GM12878 (cell line): Measurements from ENCODE around the gene PTPRJ. TPM values are rescaled to one million over a fixed set of nuclear protein-coding genes. Genes with fewer than 3 reads are reported as not detected.

Experiments used
- ATAC-seq: fragments of 200-7000 bp; cut with Tn5 transposase; 3 replicates; pipeline ENCODE4 v1.9.1; 2020; ENCODE audit warnings: mild to moderate bottlenecking, moderate library complexity
- BruUV-seq: library from RNA; stranded (reverse); fragments of 400-500 nt; replicated peaks from 2 replicates; lab custom pipeline; 2021; lab: Mats Ljungman, UMichigan
- CTCF ChIA-PET: fragments of 300-600 bp; sonication (Branson Sonifier 250); formaldehyde crosslinking; extraction: SDS; loops from one replicate; lab custom pipeline; 2021; ENCODE audit warnings: inconsistent platforms; lab: Yijun Ruan, JAX
- POLR2A ChIA-PET: fragments of 350-600 bp; formaldehyde crosslinking; extraction: SDS; loops from one replicate; lab custom pipeline; 2021; ENCODE audit warnings: inconsistent platforms; lab: Charles Lee
- RAD21 ChIA-PET: fragments of 300-600 bp; sonication (Branson Sonifier 250); formaldehyde crosslinking; loops from one replicate; lab custom pipeline; 2023; ENCODE audit warnings: antibody characterized with exemption; ENCODE audit not compliant: unreplicated experiment; lab: Charles Lee
- SMC1A ChIA-PET: fragments of 300-600 bp; sonication (Branson Sonifier 250); formaldehyde crosslinking; loops from one replicate; lab custom pipeline; 2023; ENCODE audit not compliant: unreplicated experiment, uncharacterized antibody; lab: Charles Lee
- DNase-seq: peaks from one replicate; pipeline ENCODE4 v3.0.0-alpha.2; 2011; ENCODE audit warnings: low read depth, low spot score
- FAIRE-seq: peaks from 3 replicates; lab custom pipeline; 2011; peaks lifted over from hg19 to GRCh38; lab: Jason Lieb, UNC
- H2AFZ ChIP-seq: 2 replicates; pipeline ENCODE4 v1.6.0; 2011; ENCODE audit warnings: low read depth, low read length, control low read depth; ENCODE audit not compliant: control insufficient read depth
- H3K27ac ChIP-seq: 2 replicates; pipeline ENCODE4 v1.5.1; 2011; ENCODE audit warnings: control low read depth; ENCODE audit not compliant: control insufficient read depth, insufficient read depth
- H3K27me3 ChIP-seq, 2 experiments: replicated peaks in 1 of 2; 2 replicates each; pipeline versions ENCODE4 v1.6.0 to v1.6.1; 2011; ENCODE audit warnings: low read length in 1 of 2; ENCODE audit not compliant: control insufficient read depth in 2 of 2, insufficient read depth in 2 of 2
- H3K36me3 ChIP-seq, 2 experiments: 2 replicates each; pipeline ENCODE4 v1.5.1; 2011; ENCODE audit warnings: low read length in 1 of 2; ENCODE audit not compliant: control insufficient read depth in 2 of 2, insufficient read depth in 2 of 2
- H3K4me1 ChIP-seq: 2 replicates; pipeline ENCODE4 v1.6.1; 2011; ENCODE audit warnings: mild to moderate bottlenecking, low read length, moderate library complexity, mixed read lengths; ENCODE audit not compliant: control insufficient read depth, insufficient read depth
- H3K4me2 ChIP-seq: 2 replicates; pipeline ENCODE4 v1.6.0; 2011; ENCODE audit warnings: control low read depth; ENCODE audit not compliant: control insufficient read depth, insufficient read depth
- H3K4me3 ChIP-seq: fragments of 200-600 bp; sonication (generic); 2 replicates; pipeline ENCODE4 v1.5.1; 2016
- H3K79me2 ChIP-seq: 2 replicates; pipeline ENCODE4 v1.6.0; 2011; ENCODE audit warnings: low read length; ENCODE audit not compliant: control insufficient read depth, insufficient read depth
- H3K9ac ChIP-seq: 2 replicates; pipeline ENCODE4 v1.8.0; 2011; ENCODE audit warnings: low read length, control low read depth, mixed read lengths; ENCODE audit not compliant: control insufficient read depth, insufficient read depth
- H3K9me3 ChIP-seq: replicated peaks from 3 replicates; pipeline ENCODE4 v1.5.1; 2011; ENCODE audit warnings: mild to moderate bottlenecking, low read length; ENCODE audit not compliant: control insufficient read depth, insufficient read depth
- H4K20me1 ChIP-seq: 2 replicates; pipeline ENCODE4 v1.6.0; 2011; ENCODE audit not compliant: control insufficient read depth, insufficient read depth
- BACH1 ChIP-seq: fragments of 450-650 bp; IDR thresholded peaks from 2 replicates; pipeline ENCODE4 v1.6.1; 2017; ENCODE audit warnings: mild to moderate bottlenecking, borderline replicate concordance
- CBX5 ChIP-seq: sonication (generic); IDR thresholded peaks from 2 replicates; pipeline ENCODE4 v1.6.1; 2016; ENCODE audit warnings: low read depth, moderate library complexity, mild to moderate bottlenecking, inconsistent platforms
- DPF2 ChIP-seq: fragments of 450-650 bp; IDR thresholded peaks from 2 replicates; pipeline ENCODE4 v1.6.1; 2017; ENCODE audit warnings: mild to moderate bottlenecking
- MTA3 ChIP-seq: IDR thresholded peaks from 2 replicates; pipeline ENCODE4 v1.6.1; 2012; ENCODE audit warnings: low read length, inconsistent platforms, borderline replicate concordance
- NFIC ChIP-seq: IDR thresholded peaks from 2 replicates; pipeline ENCODE4 v1.6.1; 2012; ENCODE audit warnings: low read depth, mild to moderate bottlenecking, inconsistent platforms, low read length, moderate library complexity
- SPI1 ChIP-seq: IDR thresholded peaks from 2 replicates; pipeline ENCODE4 v1.6.1; 2011; ENCODE audit warnings: low read depth, mild to moderate bottlenecking, low read length, moderate library complexity, borderline replicate concordance; ENCODE audit not compliant: insufficient read depth
- SRF ChIP-seq, 2 experiments: IDR thresholded peaks; 2 replicates each; pipeline ENCODE4 v1.6.1; 2011; ENCODE audit warnings: low read depth in 2 of 2, low read length in 2 of 2, mild to moderate bottlenecking in 1 of 2, moderate library complexity in 1 of 2
- WGBS: methylation state at CpG from one replicate; pipeline ENCODE4 v1.1.6; 2016; ENCODE audit warnings: low lambda C conversion rate; ENCODE audit not compliant: insufficient replicate concordance, insufficient coverage; ENCODE audit errors: missing lambda C conversion rate; 5-methylcytosine and 5-hydroxymethylcytosine counted together
- in situ Hi-C: fragments of 300-500 bp; cut with MboI; formaldehyde crosslinking; loops from 9 replicates; pipeline ENCODE4 v1.14.3; 2018; ENCODE audit warnings: mixed read lengths
- intact Hi-C: fragments of 100-400 bp; cut with micrococcal nuclease; formaldehyde crosslinking; loops from one replicate; pipeline ENCODE4 v1.14.2; 2022; ENCODE audit not compliant: unreplicated experiment
- polyA plus RNA-seq, 11 experiments: library from polyadenylated mRNA; depleted of rRNA in 4 of 11; unstranded in 6 of 11; stranded (reverse) in 5 of 11; fragments of >200 nt; fragmentation: Nextera tagmentation in 4 of 11; fragmentation: Illumina TruSeq in 1 of 11; extraction: Ambion mirVana in 4 of 11; extraction: Trizol in 1 of 11; gene quantifications; 1 replicate in 1 of 11; 2 replicates in 10 of 11; pipeline versions ENCODE4 v1.2.1 to v1.2.3, GENCODE V29; 2011 to 2016; ENCODE audit warnings: inconsistent platforms in 2 of 11, missing spikeins in 2 of 11, low read depth in 1 of 11
- total RNA-seq, 4 experiments: library from RNA; depleted of rRNA in 3 of 4; stranded (reverse); fragments of >200 nt in 3 of 4; fragmentation: Illumina TruSeq in 1 of 4; extraction: Trizol in 1 of 4; gene quantifications; 2 replicates each; pipeline versions ENCODE4 v1.2.1 to v1.2.3, GENCODE V29; 2013 to 2021
- TF ChIP-seq, protein P1 (sequence below): fragments of 450-650 bp; IDR thresholded peaks from 2 replicates; pipeline ENCODE4 v1.6.1; 2017; ENCODE audit warnings: borderline replicate concordance
- TF ChIP-seq, protein P2 (sequence below): IDR thresholded peaks from 2 replicates; pipeline ENCODE4 v1.6.1; 2012; ENCODE audit warnings: improper control_type of control experiment, low read depth, low read length; ENCODE audit not compliant: insufficient replicate concordance

PTPRJ gene
- total and polyA plus RNA-seq, 10 of the 15 experiments (the other 5 are each of a cell fraction or from before 2014, with no cell fraction given), result 0.22 to 22.4 (median 7.4) TPM

DNA sequence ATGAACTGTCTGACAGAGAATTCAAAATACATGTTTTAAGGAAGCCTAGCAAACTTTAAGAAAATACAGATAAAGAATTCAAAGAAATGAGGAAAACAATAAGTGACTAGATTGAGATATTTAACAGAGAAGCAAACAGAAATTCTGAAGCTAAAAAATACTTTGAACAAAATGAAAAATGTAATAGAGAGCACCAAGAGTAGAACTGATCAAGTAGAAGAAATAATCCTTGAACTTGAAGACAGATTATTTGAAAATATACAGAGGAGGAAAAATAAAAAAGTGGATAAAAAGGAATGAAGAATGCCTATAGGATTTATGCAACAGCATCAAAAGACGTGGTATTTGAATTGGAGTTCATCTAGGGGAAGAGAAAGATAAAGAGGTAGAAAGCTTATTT, 134.4 kb downstream of the PTPRJ start:
- Histone ChIP-seq H3K9ac (no peak overlapping the region), H3K36me3 (0 out of 4 replicates have a peak, but pooled peaks cover 0 to 6% of the 10 kb centered on the region in 2 experiments), H2AFZ (no peak overlapping the region), H3K27me3 (no peaks in the 10 kb centered on the region), H3K4me2 (no peak overlapping the region), H3K9me3 (peaks cover 9% of the 10 kb centered on the region; the same call in 2 of the 3 replicates), H3K4me3 (no peak overlapping the region), H4K20me1 (no peaks in the 10 kb centered on the region), H3K4me1 (peaks cover 5% of the 10 kb centered on the region; the same call in 1 of the 2 replicates), H3K79me2 (no peaks in the 10 kb centered on the region), H3K27ac (no peak overlapping the region)
- 5% methylated on average over 1 of the region's 1 CpG for WGBS
- RAD21 ChIA-PET, result no interaction called here
- TF ChIP-seq DPF2, result no peak
- peak; percentile 65; the same call in 1 of the 2 replicates for TF ChIP-seq CBX5
- CTCF ChIA-PET, result interaction anchor here (0.6 to 1.8 kb wide), 2 partner anchors 161 to 180 kb away, joined by 4 to 8 read pairs; no protein-coding TSS in a partner anchor
- DNase-seq (no peak), FAIRE-seq (no peak), ATAC-seq (no peak)
- intact Hi-C loops, result no loop called here
- BruUV-seq, result no TSS peak
- POLR2A ChIA-PET, result no interaction called here
- in situ Hi-C loops, result no loop called here
- SMC1A ChIA-PET, result interaction anchor here (11.3 kb wide), 1 partner anchor 179 kb away, joined by 234 read pairs; no protein-coding TSS in a partner anchor

DNA sequence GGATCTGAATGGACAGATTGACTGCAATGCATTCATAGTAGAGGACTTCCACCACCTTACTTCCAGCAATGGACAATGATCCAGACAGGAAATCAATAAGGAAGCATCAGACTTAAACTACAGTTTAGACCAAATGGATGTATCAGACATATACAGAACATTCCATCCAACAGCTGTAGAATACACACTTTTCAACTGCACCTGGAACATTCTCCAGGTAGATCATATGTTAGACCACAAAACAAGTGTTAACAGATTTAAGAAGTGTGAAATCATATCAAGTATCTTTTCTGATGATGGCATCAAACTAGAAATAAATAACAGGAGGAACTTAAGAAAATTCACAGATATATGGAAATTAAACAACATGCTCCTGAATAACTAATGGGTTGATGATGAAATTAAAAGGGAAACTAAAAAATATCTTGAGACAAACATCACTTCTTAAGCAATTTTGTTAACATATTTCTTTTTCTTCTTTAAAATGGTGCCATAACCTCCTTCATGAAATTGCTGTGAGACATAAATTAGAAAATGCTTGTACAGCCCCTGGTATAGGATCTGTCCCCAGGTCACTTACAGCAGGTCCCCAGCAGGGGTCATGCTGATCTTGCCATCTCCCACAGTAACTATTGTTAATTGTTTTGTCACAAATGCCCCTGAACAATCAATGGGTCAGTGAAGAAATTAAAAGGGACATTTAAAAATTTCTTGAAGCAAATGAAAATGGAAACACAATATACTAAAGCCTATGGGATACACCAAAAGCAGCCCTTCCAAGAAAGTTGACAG, 136.3 kb downstream of the PTPRJ start:
- H3K79me2 ChIP-seq, result no peaks in the 10 kb centered on the region
- in situ Hi-C loops, result no loop called here
- H3K4me1 ChIP-seq, result no peaks in the 10 kb centered on the region
- no peaks in the 10 kb centered on the region for H3K27me3 ChIP-seq
- BruUV-seq, result no TSS peak
- no peak overlapping the region for H3K4me2 ChIP-seq
- FAIRE-seq, result no peak
- peak; percentile 69; the same call in 2 of the 3 replicates for ATAC-seq
- H4K20me1 ChIP-seq, result no peaks in the 10 kb centered on the region
- CTCF ChIA-PET, result interaction anchor here (0.7 kb wide), 1 partner anchor 182 kb away, joined by 3 read pairs; no protein-coding TSS in a partner anchor
- H3K36me3 ChIP-seq, result 0 out of 4 replicates have a peak, but pooled peaks cover 0 to 6% of the 10 kb centered on the region in 2 experiments
- no peak overlapping the region for H3K27ac ChIP-seq
- intact Hi-C loops, result no loop called here
- H3K4me3 ChIP-seq, result no peak overlapping the region
- RAD21 ChIA-PET, result no interaction called here
- POLR2A ChIA-PET, result no interaction called here
- no peak overlapping the region for H2AFZ ChIP-seq
- SMC1A ChIA-PET, result interaction anchor here (0.6 kb wide), 1 partner anchor 191 kb away, joined by 3 read pairs; no protein-coding TSS in a partner anchor
- peaks cover 9% of the 10 kb centered on the region; the same call in 2 of the 3 replicates for H3K9me3 ChIP-seq
- DNase-seq, result no peak
- H3K9ac ChIP-seq, result no peak overlapping the region
- TF ChIP-seq MTA3 (no peak), SPI1 (no peak), SRF (IDR thresholded peaks at IDR 0.05; ENCODE audit: low read depth in 2 of 2, low read length in 2 of 2) (no peak), NFIC (no peak), BACH1 (no peak)
- TF ChIP-seq, protein P1, sequence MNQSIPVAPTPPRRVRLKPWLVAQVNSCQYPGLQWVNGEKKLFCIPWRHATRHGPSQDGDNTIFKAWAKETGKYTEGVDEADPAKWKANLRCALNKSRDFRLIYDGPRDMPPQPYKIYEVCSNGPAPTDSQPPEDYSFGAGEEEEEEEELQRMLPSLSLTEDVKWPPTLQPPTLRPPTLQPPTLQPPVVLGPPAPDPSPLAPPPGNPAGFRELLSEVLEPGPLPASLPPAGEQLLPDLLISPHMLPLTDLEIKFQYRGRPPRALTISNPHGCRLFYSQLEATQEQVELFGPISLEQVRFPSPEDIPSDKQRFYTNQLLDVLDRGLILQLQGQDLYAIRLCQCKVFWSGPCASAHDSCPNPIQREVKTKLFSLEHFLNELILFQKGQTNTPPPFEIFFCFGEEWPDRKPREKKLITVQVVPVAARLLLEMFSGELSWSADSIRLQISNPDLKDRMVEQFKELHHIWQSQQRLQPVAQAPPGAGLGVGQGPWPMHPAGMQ, result no peak
- TF ChIP-seq, protein P2, sequence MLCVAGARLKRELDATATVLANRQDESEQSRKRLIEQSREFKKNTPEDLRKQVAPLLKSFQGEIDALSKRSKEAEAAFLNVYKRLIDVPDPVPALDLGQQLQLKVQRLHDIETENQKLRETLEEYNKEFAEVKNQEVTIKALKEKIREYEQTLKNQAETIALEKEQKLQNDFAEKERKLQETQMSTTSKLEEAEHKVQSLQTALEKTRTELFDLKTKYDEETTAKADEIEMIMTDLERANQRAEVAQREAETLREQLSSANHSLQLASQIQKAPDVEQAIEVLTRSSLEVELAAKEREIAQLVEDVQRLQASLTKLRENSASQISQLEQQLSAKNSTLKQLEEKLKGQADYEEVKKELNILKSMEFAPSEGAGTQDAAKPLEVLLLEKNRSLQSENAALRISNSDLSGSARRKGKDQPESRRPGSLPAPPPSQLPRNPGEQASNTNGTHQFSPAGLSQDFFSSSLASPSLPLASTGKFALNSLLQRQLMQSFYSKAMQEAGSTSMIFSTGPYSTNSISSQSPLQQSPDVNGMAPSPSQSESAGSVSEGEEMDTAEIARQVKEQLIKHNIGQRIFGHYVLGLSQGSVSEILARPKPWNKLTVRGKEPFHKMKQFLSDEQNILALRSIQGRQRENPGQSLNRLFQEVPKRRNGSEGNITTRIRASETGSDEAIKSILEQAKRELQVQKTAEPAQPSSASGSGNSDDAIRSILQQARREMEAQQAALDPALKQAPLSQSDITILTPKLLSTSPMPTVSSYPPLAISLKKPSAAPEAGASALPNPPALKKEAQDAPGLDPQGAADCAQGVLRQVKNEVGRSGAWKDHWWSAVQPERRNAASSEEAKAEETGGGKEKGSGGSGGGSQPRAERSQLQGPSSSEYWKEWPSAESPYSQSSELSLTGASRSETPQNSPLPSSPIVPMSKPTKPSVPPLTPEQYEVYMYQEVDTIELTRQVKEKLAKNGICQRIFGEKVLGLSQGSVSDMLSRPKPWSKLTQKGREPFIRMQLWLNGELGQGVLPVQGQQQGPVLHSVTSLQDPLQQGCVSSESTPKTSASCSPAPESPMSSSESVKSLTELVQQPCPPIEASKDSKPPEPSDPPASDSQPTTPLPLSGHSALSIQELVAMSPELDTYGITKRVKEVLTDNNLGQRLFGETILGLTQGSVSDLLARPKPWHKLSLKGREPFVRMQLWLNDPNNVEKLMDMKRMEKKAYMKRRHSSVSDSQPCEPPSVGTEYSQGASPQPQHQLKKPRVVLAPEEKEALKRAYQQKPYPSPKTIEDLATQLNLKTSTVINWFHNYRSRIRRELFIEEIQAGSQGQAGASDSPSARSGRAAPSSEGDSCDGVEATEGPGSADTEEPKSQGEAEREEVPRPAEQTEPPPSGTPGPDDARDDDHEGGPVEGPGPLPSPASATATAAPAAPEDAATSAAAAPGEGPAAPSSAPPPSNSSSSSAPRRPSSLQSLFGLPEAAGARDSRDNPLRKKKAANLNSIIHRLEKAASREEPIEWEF, result no peak
